ENCODE results near the gene SLC26A11. TPM values are rescaled to one million over a fixed set of nuclear protein-coding genes. Genes with fewer than 3 reads are reported as not detected.

Gene SLC26A11
- total and polyA plus RNA-seq, 2 donors (not counting 1 experiment from before 2014, with no cell fraction given) = 5.8 to 19.3 TPM

GRCh38 chr17:80173916-80174315, 46.3 kb upstream of the SLC26A11 start:
- no peaks in the 10 kb centered on the region for H3K4me1 ChIP-seq (ENCODE audit: control insufficient read depth, extremely low read depth, insufficient read depth, low read length)
- no peak overlapping the region for H3K4me2 ChIP-seq (ENCODE audit: extremely low read depth, insufficient read depth, low read length)
- H3K27me3 ChIP-seq (ENCODE audit: control insufficient read depth, insufficient read depth, low read length) = peaks cover 12% of the 10 kb centered on the region
- DNase-seq (ENCODE audit: low read depth in 2 of 2) = no peak
- H3K36me3 ChIP-seq (ENCODE audit: control insufficient read depth, insufficient read depth, low read length) = no peaks in the 10 kb centered on the region
- no peak overlapping the region for H3K4me3 ChIP-seq (replicated peaks in 1 of 4; ENCODE audit: control extremely low read depth in 1 of 4, insufficient read depth in 1 of 4, low read depth in 3 of 4, low read length in 4 of 4)
- H3K27ac ChIP-seq (ENCODE audit: insufficient read depth, low read length) = no peak overlapping the region
- H4K20me1 ChIP-seq (ENCODE audit: control insufficient read depth, extremely low read depth, insufficient read depth, low read length) = no peaks in the 10 kb centered on the region
- TF ChIP-seq CTCF (conservative IDR thresholded peaks at IDR 0.05 in 1 of 2, IDR thresholded peaks at IDR 0.05 in 1 of 2; ENCODE audit: low read depth in 1 of 2, low read length in 2 of 2) (no peak), EZH2 (IDR thresholded peaks at IDR 0.05; ENCODE audit: low read length, missing control alignments) (no peak)
- H3K9me3 ChIP-seq (ENCODE audit: control insufficient read depth, insufficient read depth, low read depth, low read length) = no peaks in the 10 kb centered on the region
- H2AFZ ChIP-seq (ENCODE audit: low read length) = no peak overlapping the region
- no peaks in the 10 kb centered on the region for H3K79me2 ChIP-seq (ENCODE audit: control insufficient read depth, insufficient read depth, low read length)
- no peak overlapping the region for H3K9ac ChIP-seq (ENCODE audit: insufficient read depth, low read length)

GRCh38 chr17:80176757-80177156, 43.5 kb upstream of the SLC26A11 start:
- H3K9ac ChIP-seq (ENCODE audit: insufficient read depth, low read length) = no peak overlapping the region
- H3K27me3 ChIP-seq (ENCODE audit: control insufficient read depth, insufficient read depth, low read length) = no peaks in the 10 kb centered on the region
- H3K4me2 ChIP-seq (ENCODE audit: extremely low read depth, insufficient read depth, low read length) = no peak overlapping the region
- H3K9me3 ChIP-seq (ENCODE audit: control insufficient read depth, insufficient read depth, low read depth, low read length) = no peaks in the 10 kb centered on the region
- H3K36me3 ChIP-seq (ENCODE audit: control insufficient read depth, insufficient read depth, low read length) = no peaks in the 10 kb centered on the region
- no peaks in the 10 kb centered on the region for H4K20me1 ChIP-seq (ENCODE audit: control insufficient read depth, extremely low read depth, insufficient read depth, low read length)
- no peaks in the 10 kb centered on the region for H3K4me1 ChIP-seq (ENCODE audit: control insufficient read depth, extremely low read depth, insufficient read depth, low read length)
- no peak for DNase-seq (ENCODE audit: low read depth in 2 of 2)
- H3K4me3 ChIP-seq (replicated peaks in 1 of 4; ENCODE audit: control extremely low read depth in 1 of 4, insufficient read depth in 1 of 4, low read depth in 3 of 4, low read length in 4 of 4) = no peak overlapping the region
- H2AFZ ChIP-seq (ENCODE audit: low read length) = no peak overlapping the region
- TF ChIP-seq EZH2 (IDR thresholded peaks at IDR 0.05; ENCODE audit: low read length, missing control alignments) = no peak
- no peak for TF ChIP-seq CTCF (conservative IDR thresholded peaks at IDR 0.05 in 1 of 2, IDR thresholded peaks at IDR 0.05 in 1 of 2; ENCODE audit: low read depth in 1 of 2, low read length in 2 of 2)
- no peak overlapping the region for H3K27ac ChIP-seq (ENCODE audit: insufficient read depth, low read length)
- no peaks in the 10 kb centered on the region for H3K79me2 ChIP-seq (ENCODE audit: control insufficient read depth, insufficient read depth, low read length)

- no peak for DNase-seq (ENCODE audit: low read depth in 2 of 2)
- no peaks in the 10 kb centered on the region for H3K27me3 ChIP-seq (ENCODE audit: control insufficient read depth, insufficient read depth, low read length)
- no peak overlapping the region for H3K27ac ChIP-seq (ENCODE audit: insufficient read depth, low read length)
- H4K20me1 ChIP-seq (ENCODE audit: control insufficient read depth, extremely low read depth, insufficient read depth, low read length) = no peaks in the 10 kb centered on the region
- H2AFZ ChIP-seq (ENCODE audit: low read length) = no peak overlapping the region
- no peak overlapping the region for H3K4me3 ChIP-seq (replicated peaks in 1 of 4; ENCODE audit: control extremely low read depth in 1 of 4, insufficient read depth in 1 of 4, low read depth in 3 of 4, low read length in 4 of 4)
- H3K4me2 ChIP-seq (ENCODE audit: extremely low read depth, insufficient read depth, low read length) = no peak overlapping the region
- H3K9me3 ChIP-seq (ENCODE audit: control insufficient read depth, insufficient read depth, low read depth, low read length) = no peaks in the 10 kb centered on the region
- no peak overlapping the region for H3K9ac ChIP-seq (ENCODE audit: insufficient read depth, low read length)
- H3K79me2 ChIP-seq (ENCODE audit: control insufficient read depth, insufficient read depth, low read length) = no peaks in the 10 kb centered on the region
- H3K36me3 ChIP-seq (ENCODE audit: control insufficient read depth, insufficient read depth, low read length) = no peaks in the 10 kb centered on the region
- H3K4me1 ChIP-seq (ENCODE audit: control insufficient read depth, extremely low read depth, insufficient read depth, low read length) = no peaks in the 10 kb centered on the region
- TF ChIP-seq EZH2 (IDR thresholded peaks at IDR 0.05; ENCODE audit: low read length, missing control alignments) (no peak), CTCF (conservative IDR thresholded peaks at IDR 0.05 in 1 of 2, IDR thresholded peaks at IDR 0.05 in 1 of 2; ENCODE audit: low read depth in 1 of 2, low read length in 2 of 2) (no peak)
Observed at GRCh38 chr17:80177986-80178595, 42.1 kb upstream of the SLC26A11 start.
